H9 (cell line): ENCODE data around the gene ATN1. TPM values are rescaled to one million over a fixed set of nuclear protein-coding genes. Genes with fewer than 3 reads are reported as not detected.
A peak's percentile ranks its signal among the peaks of the same experiment; 100 is the strongest.

ENCODE experiments used
- DNase-seq: peaks from one replicate; pipeline ENCODE4 v3.0.0-alpha.2; 2017
- H2AFZ ChIP-seq: one replicate; pipeline ENCODE4 v1.6.1; 2013; ENCODE audit warnings: mild to moderate bottlenecking, low read length, control low read depth, moderate library complexity
- H2AK5ac ChIP-seq: 2 replicates; pipeline ENCODE4 v1.6.1; 2013; ENCODE audit warnings: low read length, control low read depth, mixed read lengths; ENCODE audit not compliant: insufficient read length
- H2BK120ac ChIP-seq: one replicate; pipeline ENCODE4 v1.6.1; 2013; ENCODE audit warnings: low read depth, mild to moderate bottlenecking, low read length, control low read depth, inconsistent platforms; ENCODE audit not compliant: poor library complexity, severe bottlenecking
- H2BK12ac ChIP-seq: 2 replicates; pipeline ENCODE4 v1.6.1; 2013; ENCODE audit warnings: low read length, control low read depth, mixed read lengths, low read depth; ENCODE audit not compliant: insufficient read length
- H2BK15ac ChIP-seq: 2 replicates; pipeline ENCODE4 v1.6.1; 2013; ENCODE audit warnings: low read depth, low read length, control low read depth
- H2BK20ac ChIP-seq: one replicate; pipeline ENCODE4 v1.6.1; 2013; ENCODE audit warnings: low read depth, mild to moderate bottlenecking, low read length, control low read depth, inconsistent platforms; ENCODE audit not compliant: poor library complexity, severe bottlenecking
- H2BK5ac ChIP-seq: 2 replicates; pipeline ENCODE4 v1.6.1; 2013; ENCODE audit warnings: low read length, control low read depth, mixed read lengths; ENCODE audit not compliant: insufficient read length
- H3K14ac ChIP-seq: 2 replicates; pipeline ENCODE4 v1.6.1; 2013; ENCODE audit warnings: low read length, control low read depth; ENCODE audit not compliant: insufficient read depth
- H3K18ac ChIP-seq: 2 replicates; pipeline ENCODE4 v1.6.1; 2013; ENCODE audit warnings: low read depth, mild to moderate bottlenecking, mixed read lengths, low read length, control low read depth; ENCODE audit not compliant: insufficient read length
- H3K23ac ChIP-seq: 2 replicates; pipeline ENCODE4 v1.6.1; 2013; ENCODE audit warnings: low read length, control low read depth, mixed read lengths, low read depth; ENCODE audit not compliant: insufficient read length
- H3K23me2 ChIP-seq: 2 replicates; pipeline ENCODE4 v1.6.1; 2013; ENCODE audit warnings: low read depth, mild to moderate bottlenecking, mixed read lengths, low read length, control low read depth; ENCODE audit not compliant: insufficient read length, poor library complexity, severe bottlenecking
- H3K27ac ChIP-seq: 2 replicates; pipeline ENCODE4 v1.5.1; 2013; ENCODE audit warnings: low read length, control low read depth, mixed read lengths, low read depth; ENCODE audit not compliant: insufficient read length
- H3K27me3 ChIP-seq: 2 replicates; pipeline ENCODE4 v1.6.1; 2013; ENCODE audit warnings: low read length, control low read depth, inconsistent platforms; ENCODE audit not compliant: insufficient read depth
- H3K4ac ChIP-seq: 2 replicates; pipeline ENCODE4 v1.6.1; 2013; ENCODE audit warnings: low read depth, mild to moderate bottlenecking, control low read depth, inconsistent platforms, low read length, moderate library complexity
- H3K4me1 ChIP-seq: 2 replicates; pipeline ENCODE4 v1.6.1; 2013; ENCODE audit warnings: low read length, control low read depth, inconsistent platforms; ENCODE audit not compliant: insufficient read depth
- H3K4me2 ChIP-seq: 2 replicates; pipeline ENCODE4 v1.6.1; 2013; ENCODE audit warnings: low read length, control low read depth, mixed read lengths; ENCODE audit not compliant: insufficient read length, insufficient read depth
- H3K56ac ChIP-seq: 2 replicates; pipeline ENCODE4 v1.6.1; 2013; ENCODE audit warnings: low read depth, mild to moderate bottlenecking, mixed read lengths, low read length, control low read depth; ENCODE audit not compliant: insufficient read length
- H3K79me1 ChIP-seq: 2 replicates; pipeline ENCODE4 v1.6.1; 2013; ENCODE audit warnings: low read depth, mild to moderate bottlenecking, moderate library complexity, low read length, control low read depth, inconsistent platforms; ENCODE audit not compliant: insufficient read depth, poor library complexity, severe bottlenecking
- H3K79me2 ChIP-seq: 2 replicates; pipeline ENCODE4 v1.6.1; 2013; ENCODE audit warnings: low read length, control low read depth, inconsistent platforms; ENCODE audit not compliant: insufficient read depth
- H3K9ac ChIP-seq: 2 replicates; pipeline ENCODE4 v1.6.1; 2013; ENCODE audit warnings: low read length, control low read depth, mixed read lengths; ENCODE audit not compliant: insufficient read length; ENCODE audit errors: extremely low read depth
- H3K9me3 ChIP-seq: one replicate; pipeline ENCODE4 v1.6.1; 2013; ENCODE audit warnings: low read depth, low read length, inconsistent platforms; ENCODE audit not compliant: control insufficient read depth
- H3T11ph ChIP-seq: one replicate; pipeline ENCODE4 v1.6.1; 2013; ENCODE audit warnings: mild to moderate bottlenecking, low read length, control low read depth, inconsistent platforms
- H4K20me1 ChIP-seq: one replicate; pipeline ENCODE4 v1.6.1; 2013; ENCODE audit not compliant: control insufficient read depth, insufficient read length, insufficient read depth
- H4K5ac ChIP-seq: 2 replicates; pipeline ENCODE4 v1.6.1; 2013; ENCODE audit warnings: low read depth, mild to moderate bottlenecking, mixed read lengths, low read length, control low read depth; ENCODE audit not compliant: insufficient read length
- H4K8ac ChIP-seq: replicated peaks from 2 replicates; pipeline ENCODE4 v1.6.1; 2013; ENCODE audit warnings: low read length, control low read depth, mixed read lengths, low read depth; ENCODE audit not compliant: insufficient read length
- H4K91ac ChIP-seq: 2 replicates; pipeline ENCODE4 v1.6.1; 2013; ENCODE audit warnings: low read depth, mild to moderate bottlenecking, moderate library complexity, mixed read lengths, low read length, control low read depth; ENCODE audit not compliant: insufficient read length
- H3K27ac Mint-ChIP-seq, 3 experiments: 2 replicates in 2 of 3; 3 replicates in 1 of 3; pipeline ENCODE4 v1.8.0; 2020 to 2021; ENCODE audit warnings: mixed read lengths in 3 of 3, mild to moderate bottlenecking in 1 of 3, moderate library complexity in 1 of 3
- H3K27me3 Mint-ChIP-seq: 2 replicates; pipeline ENCODE4 v1.8.0; 2021; ENCODE audit warnings: low read depth, mild to moderate bottlenecking, moderate library complexity, mixed read lengths
- H3K36me3 Mint-ChIP-seq, 3 experiments: 2 replicates in 2 of 3; 3 replicates in 1 of 3; pipeline ENCODE4 v1.8.0; 2020 to 2021; ENCODE audit warnings: low read depth in 3 of 3, mixed read lengths in 3 of 3; ENCODE audit not compliant: insufficient read depth in 1 of 3
- H3K4me1 Mint-ChIP-seq, 2 experiments: 2 replicates each; pipeline ENCODE4 v1.8.0; 2020; ENCODE audit warnings: mixed read lengths in 2 of 2
- H3K4me3 Mint-ChIP-seq, 2 experiments: 2 replicates in 1 of 2; 3 replicates in 1 of 2; pipeline ENCODE4 v1.8.0; 2020 to 2021; ENCODE audit warnings: mild to moderate bottlenecking in 2 of 2, mixed read lengths in 2 of 2, moderate library complexity in 1 of 2
- H3K9me3 Mint-ChIP-seq, 2 experiments: 2 replicates in 1 of 2; 3 replicates in 1 of 2; pipeline ENCODE4 v1.8.0; 2020; ENCODE audit warnings: mild to moderate bottlenecking in 2 of 2, mixed read lengths in 2 of 2, moderate library complexity in 1 of 2
- WGBS: extraction: QIAGEN DNeasy Blood & Tissue Kit; methylation state at CpG from one replicate; pipeline ENCODE4 v1.1.7; 2013; ENCODE audit warnings: missing lambda C conversion rate, low lambda C conversion rate, mixed read lengths; ENCODE audit not compliant: insufficient read length; ENCODE audit errors: extremely low coverage; 5-methylcytosine and 5-hydroxymethylcytosine counted together
- total RNA-seq: library from RNA; stranded (reverse); gene quantifications from 2 replicates; pipeline ENCODE4 v1.2.1, GENCODE V29; 2021
- TF ChIP-seq, protein P1 (sequence below): fragments of 200-600 bp; sonication (generic); conservative IDR thresholded peaks from 3 replicates; pipeline ENCODE4 v1.8.0; 2021; ENCODE audit warnings: antibody characterized with exemption, mild to moderate bottlenecking

Gene ATN1
- total RNA-seq, 1 experiment from 2014 or later, result 103 TPM

DNA sequence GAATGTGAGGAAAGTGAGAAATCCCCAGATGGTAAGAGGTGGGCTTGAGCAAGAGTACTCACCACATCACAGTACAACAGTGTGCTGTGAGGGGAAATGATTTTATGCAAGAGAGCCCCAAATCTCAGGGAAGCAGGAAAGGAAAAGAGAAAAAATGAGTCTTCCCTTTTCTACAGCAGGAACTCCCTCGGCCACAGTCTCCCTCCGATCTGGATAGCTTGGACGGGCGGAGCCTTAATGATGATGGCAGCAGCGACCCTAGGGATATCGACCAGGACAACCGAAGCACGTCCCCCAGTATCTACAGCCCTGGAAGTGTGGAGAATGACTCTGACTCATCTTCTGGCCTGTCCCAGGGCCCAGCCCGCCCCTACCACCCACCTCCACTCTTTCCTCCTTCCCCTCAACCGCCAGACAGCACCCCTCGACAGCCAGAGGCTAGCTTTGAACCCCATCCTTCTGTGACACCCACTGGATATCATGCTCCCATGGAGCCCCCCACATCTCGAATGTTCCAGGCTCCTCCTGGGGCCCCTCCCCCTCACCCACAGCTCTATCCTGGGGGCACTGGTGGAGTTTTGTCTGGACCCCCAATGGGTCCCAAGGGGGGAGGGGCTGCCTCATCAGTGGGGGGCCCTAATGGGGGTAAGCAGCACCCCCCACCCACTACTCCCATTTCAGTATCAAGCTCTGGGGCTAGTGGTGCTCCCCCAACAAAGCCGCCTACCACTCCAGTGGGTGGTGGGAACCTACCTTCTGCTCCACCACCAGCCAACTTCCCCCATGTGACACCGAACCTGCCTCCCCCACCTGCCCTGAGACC, 7.8 kb downstream of the ATN1 start:
- Histone ChIP-seq H3K27me3 (no peaks in the 10 kb centered on the region), H4K5ac (no peak overlapping the region), H2AFZ (no peak overlapping the region), H3K56ac (no peak overlapping the region), H3T11ph (no peak overlapping the region), H4K20me1 (no peaks in the 10 kb centered on the region), H3K27ac (no peak overlapping the region), H3K9ac (no peak overlapping the region), H4K91ac (no peak overlapping the region), H2BK12ac (no peak overlapping the region), H3K18ac (no peak overlapping the region), H3K4ac (no peak overlapping the region), H2BK120ac (no peak overlapping the region), H3K23ac (no peak overlapping the region), H3K23me2 (peaks cover 7% of the 10 kb centered on the region), H3K79me1 (no peaks in the 10 kb centered on the region), H2BK20ac (no peak overlapping the region), H2BK5ac (no peak overlapping the region), H3K79me2 (peaks cover 5% of the 10 kb centered on the region; the same call in 1 of the 2 replicates), H3K9me3 (no peaks in the 10 kb centered on the region), H3K4me1 (no peaks in the 10 kb centered on the region), H3K14ac (no peak overlapping the region), H4K8ac (no peak overlapping the region), H3K4me2 (no peak overlapping the region), H2AK5ac (no peak overlapping the region), H2BK15ac (no peak overlapping the region)
- no CpG with 5 or more reads among the region's 14 CpGs for WGBS
- Mint-ChIP-seq H3K27me3 (no peaks in the 10 kb centered on the region; the same call in 1 of the 2 replicates), H3K36me3 (peaks cover 28 to 77% (median 51%) of the 10 kb centered on the region in 3 experiments), H3K27ac (peak overlapping the region in 2 of 3 experiments; percentile 10 to 96; a peak in 2 of 7 replicates), H3K4me1 (peaks cover 18 to 33% of the 10 kb centered on the region in 2 experiments), H3K4me3 (peak overlapping the region in 1 of 2 experiments; percentile 39; a peak in 1 of 5 replicates), H3K9me3 (no peaks in the 10 kb centered on the region; a peak in 1 of 5 replicates)
- TF ChIP-seq, protein P1, sequence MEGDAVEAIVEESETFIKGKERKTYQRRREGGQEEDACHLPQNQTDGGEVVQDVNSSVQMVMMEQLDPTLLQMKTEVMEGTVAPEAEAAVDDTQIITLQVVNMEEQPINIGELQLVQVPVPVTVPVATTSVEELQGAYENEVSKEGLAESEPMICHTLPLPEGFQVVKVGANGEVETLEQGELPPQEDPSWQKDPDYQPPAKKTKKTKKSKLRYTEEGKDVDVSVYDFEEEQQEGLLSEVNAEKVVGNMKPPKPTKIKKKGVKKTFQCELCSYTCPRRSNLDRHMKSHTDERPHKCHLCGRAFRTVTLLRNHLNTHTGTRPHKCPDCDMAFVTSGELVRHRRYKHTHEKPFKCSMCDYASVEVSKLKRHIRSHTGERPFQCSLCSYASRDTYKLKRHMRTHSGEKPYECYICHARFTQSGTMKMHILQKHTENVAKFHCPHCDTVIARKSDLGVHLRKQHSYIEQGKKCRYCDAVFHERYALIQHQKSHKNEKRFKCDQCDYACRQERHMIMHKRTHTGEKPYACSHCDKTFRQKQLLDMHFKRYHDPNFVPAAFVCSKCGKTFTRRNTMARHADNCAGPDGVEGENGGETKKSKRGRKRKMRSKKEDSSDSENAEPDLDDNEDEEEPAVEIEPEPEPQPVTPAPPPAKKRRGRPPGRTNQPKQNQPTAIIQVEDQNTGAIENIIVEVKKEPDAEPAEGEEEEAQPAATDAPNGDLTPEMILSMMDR, result no peak
- no peak for DNase-seq
